SKM-1 treated with dmso at 0.1 percent for 144 hours (cell line): ENCODE measurements around the gene PHOX2A.

Source experiments
- DNase-seq: peaks from one replicate; lab custom pipeline; 2025; ENCODE audit not compliant: unreplicated experiment; lab: John Stamatoyannopoulos, UW

The PHOX2A gene

GRCh38 chr11:72189455-72190250 lies 54.3 kb downstream of the PHOX2A start:
- no peak for DNase-seq
